ENCODE measurements around the gene KCNQ1.

Gene KCNQ1

DNA sequence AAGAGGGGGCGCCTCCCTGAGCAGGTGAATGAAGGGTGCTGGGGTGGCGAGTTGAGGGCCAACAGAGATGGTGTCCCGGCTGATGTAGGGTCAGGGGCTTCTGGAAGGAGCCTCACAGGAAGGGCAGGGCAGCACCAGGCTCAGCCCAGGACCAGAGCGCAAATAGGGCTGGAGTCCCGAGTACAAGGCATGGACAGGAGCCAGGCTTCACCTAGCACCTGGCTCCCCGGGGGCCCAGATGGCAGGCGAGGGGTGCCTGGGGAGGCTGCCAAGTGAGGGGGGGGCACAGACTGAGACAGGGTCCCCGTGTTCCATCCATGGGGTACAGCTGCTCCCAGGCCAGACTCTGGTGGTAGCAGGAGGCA, 105.8 kb downstream of the KCNQ1 start:
- DNase-seq (ENCODE audit: low read depth in 2 of 2, low spot score in 1 of 2): no peak

DNA sequence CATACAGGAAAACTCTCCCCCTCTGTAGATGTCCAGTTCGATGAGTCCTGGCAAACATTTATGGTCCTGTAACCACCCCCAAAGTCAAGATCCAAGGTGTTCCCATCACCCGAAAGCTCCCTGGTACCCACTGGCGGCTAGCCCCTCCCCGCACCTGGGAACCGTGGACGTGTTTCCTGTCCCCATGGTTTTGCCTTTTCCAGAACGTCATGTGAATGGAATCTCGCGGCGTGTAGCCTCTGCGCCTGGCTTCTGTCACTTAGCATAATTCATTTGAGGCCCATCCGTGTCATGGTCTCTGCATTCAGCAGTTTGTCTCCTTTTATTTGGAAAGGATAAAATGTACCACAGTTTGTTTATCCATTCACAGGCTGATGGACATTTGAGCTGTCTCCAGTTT, 106.3 kb downstream of the KCNQ1 start:
- DNase-seq (ENCODE audit: low read depth in 2 of 2, low spot score in 1 of 2): no peak

GRCh38 chr11:2552210-2552609, 107.4 kb downstream of the KCNQ1 start:
- DNase-seq (ENCODE audit: low read depth in 2 of 2, low spot score in 1 of 2): no peak

GRCh38 chr11:2553198-2553597, 108.4 kb downstream of the KCNQ1 start:
- DNase-seq (ENCODE audit: low read depth in 2 of 2, low spot score in 1 of 2): no peak

DNA sequence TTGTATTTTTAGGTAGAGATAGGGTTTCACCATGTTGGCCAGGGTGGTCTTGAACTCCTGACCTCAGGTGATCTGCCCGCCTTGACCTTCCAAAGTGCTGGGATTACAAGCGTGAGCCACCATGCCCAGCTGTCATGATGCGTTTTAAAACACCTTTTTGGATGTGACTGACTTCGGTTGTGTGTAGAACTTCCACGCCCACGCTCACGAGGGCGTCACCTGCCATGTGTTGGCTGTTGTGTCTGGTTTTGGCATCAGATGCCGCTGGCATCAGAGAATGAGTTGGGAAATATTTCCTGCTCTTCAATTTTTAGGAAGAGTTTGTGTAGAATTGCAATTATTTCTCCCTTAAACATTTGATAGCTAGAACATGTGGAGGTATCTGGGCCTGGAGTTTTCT, 109.1 kb downstream of the KCNQ1 start:
- DNase-seq (ENCODE audit: low read depth in 2 of 2, low spot score in 1 of 2): no peak

DNA sequence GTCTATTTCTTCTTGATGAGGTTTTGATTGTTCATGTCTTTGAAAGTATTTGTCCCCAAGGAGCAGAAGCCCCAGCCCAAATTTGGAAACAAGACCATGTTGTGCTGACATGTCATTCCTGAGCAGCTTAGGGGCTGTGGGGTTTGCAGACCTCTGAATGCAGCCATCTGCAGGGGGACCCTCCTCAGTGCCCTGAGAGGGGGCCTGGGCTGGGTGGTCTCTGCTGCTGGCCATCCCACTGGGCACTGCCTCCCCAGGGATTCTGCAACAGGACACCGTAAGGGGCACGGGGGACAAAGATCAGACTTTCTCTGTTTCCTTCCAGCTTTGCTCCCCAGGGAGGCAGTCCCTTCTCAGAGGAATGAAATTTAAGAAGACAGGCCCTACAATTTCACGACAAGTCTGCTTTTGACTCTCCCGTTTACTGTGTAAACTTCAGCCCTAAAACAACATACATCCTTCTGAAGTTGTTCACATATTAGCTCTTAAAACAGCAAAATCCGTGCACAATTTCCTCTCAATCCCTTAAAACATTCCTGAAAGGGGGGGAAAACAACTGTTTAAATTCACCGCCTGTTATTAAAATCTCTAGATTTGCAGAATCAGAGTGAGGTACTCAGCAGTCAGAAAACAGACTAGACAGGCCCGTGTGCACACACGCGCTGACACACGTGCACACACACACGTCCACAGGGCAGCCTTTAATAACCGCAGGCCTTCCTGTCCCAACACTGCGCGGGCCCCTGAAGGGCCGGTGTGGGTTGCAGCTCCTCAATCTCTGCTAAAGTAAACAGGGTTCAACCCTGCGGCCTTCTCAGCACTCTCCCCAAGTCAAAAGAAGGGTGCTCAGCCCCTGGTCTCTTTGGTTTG, 109.8 kb downstream of the KCNQ1 start:
- no peak for DNase-seq (ENCODE audit: low read depth in 2 of 2, low spot score in 1 of 2)

GRCh38 chr11:2555336-2555735, 110.5 kb downstream of the KCNQ1 start:
- DNase-seq (ENCODE audit: low read depth in 2 of 2, low spot score in 1 of 2): no peak

GRCh38 chr11:2555891-2556290, 111.1 kb downstream of the KCNQ1 start:
- DNase-seq (ENCODE audit: low read depth in 2 of 2, low spot score in 1 of 2): no peak

DNA sequence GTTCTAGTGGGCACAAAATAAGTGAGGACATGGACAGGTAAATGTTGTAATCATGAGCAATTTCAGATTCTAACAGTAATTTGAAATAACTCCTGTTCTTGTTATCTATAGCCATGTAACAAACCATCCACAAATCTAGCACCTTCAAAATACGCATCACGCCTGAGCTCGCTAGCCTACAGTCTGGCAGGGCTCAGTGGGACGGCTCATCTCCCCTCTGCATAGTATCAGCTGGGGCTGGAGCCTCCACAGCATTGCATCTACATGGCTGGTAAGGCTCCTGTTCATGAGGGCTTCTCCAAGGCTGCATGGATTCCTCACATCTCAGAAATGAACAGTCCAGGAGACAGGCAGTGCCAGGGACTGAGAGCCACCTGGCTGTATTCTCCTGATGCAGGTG, 112.6 kb downstream of the KCNQ1 start:
- no peak for DNase-seq (ENCODE audit: low read depth in 2 of 2, low spot score in 1 of 2)

GRCh38 chr11:2558397-2558796, 113.6 kb downstream of the KCNQ1 start:
- no peak for DNase-seq (ENCODE audit: low read depth in 2 of 2, low spot score in 1 of 2)

GRCh38 chr11:2558861-2559526, 114.2 kb downstream of the KCNQ1 start:
- no peak for DNase-seq (ENCODE audit: low read depth in 2 of 2, low spot score in 1 of 2)

- no peak for DNase-seq (ENCODE audit: low read depth in 2 of 2, low spot score in 1 of 2)
These were observed 114.9 kb downstream of the KCNQ1 start for GRCh38 chr11:2559527-2560311.

GRCh38 chr11:2561696-2562581, 117.1 kb downstream of the KCNQ1 start:
- DNase-seq (ENCODE audit: low read depth in 2 of 2, low spot score in 1 of 2): no peak

DNA sequence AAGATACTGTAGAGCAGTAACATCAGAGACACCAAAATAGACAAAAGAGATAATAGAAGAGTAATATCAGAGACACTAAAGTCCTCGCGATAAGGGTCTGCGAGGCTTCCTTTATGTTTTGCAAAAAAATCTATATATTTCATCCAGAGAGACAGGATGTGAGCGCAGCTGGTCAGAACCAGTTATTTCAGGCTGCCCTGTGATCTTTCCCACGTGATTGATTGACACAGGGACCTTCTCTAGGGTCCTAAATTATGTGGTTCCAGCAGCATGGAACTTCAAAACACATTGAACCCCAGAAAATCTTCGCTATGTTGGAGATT, 118.0 kb downstream of the KCNQ1 start:
- no peak for DNase-seq (ENCODE audit: low read depth in 2 of 2, low spot score in 1 of 2)

DNA sequence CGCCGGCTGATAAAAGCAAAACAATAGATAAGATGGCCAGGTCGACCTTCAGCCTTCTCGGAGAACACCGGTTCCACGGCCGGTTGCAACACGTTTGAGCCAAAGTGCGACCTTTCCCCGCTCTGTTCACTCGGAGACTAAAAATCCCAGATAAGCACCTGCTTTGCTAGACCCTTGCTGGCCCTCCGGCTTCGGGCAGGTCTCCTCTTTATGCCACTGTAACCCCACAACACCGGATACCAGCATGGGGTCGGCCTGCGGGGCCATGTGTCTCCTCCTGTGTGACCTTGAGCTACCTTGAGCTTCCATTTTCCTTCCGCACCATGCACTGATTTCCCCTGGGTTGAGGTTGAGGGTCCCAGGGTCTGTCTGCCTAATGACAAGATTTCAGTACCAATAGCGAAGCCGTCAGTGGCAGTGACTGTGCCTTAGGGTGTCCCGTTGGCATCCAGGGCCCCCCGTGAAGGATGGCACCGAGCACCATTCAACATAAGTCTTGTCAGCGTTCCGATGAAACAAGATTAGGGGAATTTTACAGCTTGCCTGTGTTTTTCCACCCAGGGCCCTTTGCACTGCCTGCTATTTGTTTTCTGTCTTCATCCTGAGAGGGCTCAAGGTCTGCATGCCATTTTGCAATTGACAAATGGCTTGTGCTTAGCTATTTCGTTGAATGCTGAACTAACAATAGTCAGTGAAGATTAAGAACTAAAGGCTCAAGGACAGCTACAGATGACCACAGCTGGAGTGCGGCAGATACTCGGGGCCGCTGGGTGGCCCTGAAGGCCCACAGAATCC, 118.6 kb downstream of the KCNQ1 start:
- DNase-seq (ENCODE audit: low read depth in 2 of 2, low spot score in 1 of 2): no peak

DNA sequence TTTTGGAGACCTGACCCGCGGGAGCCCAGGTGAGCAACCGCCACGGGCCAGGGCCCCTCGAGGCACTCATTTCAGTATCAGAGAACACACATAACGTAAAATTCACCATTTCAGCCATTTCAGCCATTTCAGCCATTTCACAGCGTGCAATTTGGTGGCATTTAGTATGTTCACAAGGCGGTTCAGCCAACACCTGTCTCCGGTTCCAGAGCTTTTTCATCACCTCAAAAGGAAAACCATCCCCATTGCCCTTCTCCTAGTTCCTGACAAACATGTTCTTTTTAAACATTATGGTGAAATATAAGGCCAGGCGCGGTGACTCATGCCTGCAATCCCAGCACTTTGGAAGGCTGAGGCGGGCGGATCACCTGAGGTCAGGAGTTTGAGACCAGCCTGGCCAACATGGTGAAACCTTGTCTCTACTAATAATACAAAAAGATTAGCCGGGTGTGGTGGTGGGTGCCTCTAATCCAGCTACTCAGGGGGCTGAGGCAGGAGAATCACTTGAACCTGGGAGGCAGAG, 119.3 kb downstream of the KCNQ1 start:
- DNase-seq (ENCODE audit: low read depth in 2 of 2, low spot score in 1 of 2): no peak

DNA sequence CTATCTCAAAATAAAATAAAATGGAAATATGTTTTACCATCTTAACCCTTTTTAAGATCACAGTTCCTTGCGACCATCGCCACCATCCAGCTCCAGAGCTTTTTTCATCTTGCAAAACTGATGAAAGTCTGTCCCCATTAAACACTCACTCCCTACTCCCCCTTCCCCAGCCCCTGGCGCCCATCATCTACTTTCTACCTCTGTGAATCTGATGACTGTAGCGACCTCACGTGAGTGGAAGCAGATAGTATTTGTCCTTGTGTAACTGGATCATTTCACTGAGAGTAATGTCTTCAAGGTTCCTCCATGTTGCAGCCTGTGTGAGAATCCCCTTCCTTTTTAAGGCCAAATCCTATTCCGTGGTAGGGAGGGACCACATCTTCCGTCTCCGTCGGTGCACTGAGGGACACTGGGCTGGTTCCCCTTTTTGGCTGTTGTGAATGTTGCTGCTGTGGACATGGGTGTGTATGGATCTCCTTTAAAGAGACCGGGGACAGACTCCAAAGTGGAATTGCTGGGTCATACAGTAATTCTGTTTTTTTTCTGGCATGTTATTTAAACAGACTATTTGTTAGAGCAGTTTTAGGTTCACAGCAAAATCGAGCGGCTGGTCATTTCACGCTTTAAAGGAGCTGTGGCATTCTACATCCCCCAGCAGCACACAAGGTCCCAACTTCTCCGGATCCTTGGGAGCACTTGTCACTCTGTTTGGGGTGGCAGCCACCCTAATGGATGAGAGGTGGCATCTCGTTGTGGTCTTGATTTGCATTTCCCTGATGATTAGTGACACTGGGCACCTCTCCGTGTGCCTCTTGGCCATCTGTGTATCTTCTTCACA, 120.0 kb downstream of the KCNQ1 start:
- no peak for DNase-seq (ENCODE audit: low read depth in 2 of 2, low spot score in 1 of 2)

DNA sequence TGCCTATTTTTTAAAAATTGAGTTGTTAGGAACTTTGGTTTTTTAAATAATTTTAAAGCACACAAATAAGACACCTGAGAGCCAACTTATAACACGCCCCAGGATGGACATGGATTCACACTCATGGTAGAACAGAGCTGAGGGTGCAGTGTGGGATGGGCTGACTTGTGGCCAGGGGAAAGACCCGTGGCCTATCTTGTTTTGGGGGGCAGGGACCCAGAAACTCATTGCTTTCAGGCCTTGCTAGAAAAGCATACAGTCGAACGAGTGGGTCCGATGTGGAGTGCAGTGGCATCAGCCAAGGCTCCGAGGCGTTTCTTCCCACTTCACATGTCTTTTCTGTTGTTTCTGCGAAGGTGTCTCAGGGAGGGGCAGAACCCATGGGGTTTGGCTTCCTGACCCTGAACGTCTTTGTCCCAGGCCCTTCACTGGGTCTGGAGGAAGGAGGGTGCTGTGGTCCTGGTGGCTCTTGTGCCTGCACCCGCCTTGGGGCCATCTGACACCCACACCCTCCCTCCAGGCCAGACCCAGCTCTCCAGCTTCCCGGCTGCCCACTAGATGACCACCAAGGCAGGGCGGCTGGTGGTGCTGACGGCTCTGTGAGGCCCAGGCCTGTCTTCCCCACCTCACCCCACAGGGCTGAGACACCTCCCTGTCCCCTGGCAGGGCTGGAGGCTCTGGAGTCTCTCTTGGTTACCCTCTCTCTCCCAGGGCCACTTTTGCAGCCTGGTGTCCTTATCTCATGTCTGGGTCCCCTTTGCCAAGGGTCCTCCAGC, 120.8 kb downstream of the KCNQ1 start:
- no peak for DNase-seq (ENCODE audit: low read depth in 2 of 2, low spot score in 1 of 2)

All from stimulated activated CD8-positive, alpha-beta memory T cell treated with anti-CD3 and anti-CD28 coated beads, Interleukin-4, amount 100 ng/mL, for 4 hours (primary cell).